ENCODE data around the gene CCDC187. TPM values are rescaled to one million over a fixed set of nuclear protein-coding genes. Genes with fewer than 3 reads are reported as not detected.

Gene CCDC187
- polyA plus RNA-seq, 1 donor, result 0.04 TPM

- DNase-seq, result no peak
Measured at GRCh38 chr9:136222906-136223285, 81.0 kb downstream of the CCDC187 start.

- no peak for DNase-seq
Measured at GRCh38 chr9:136222166-136222905, 81.6 kb downstream of the CCDC187 start.

GRCh38 chr9:136220017-136220729 lies 83.7 kb downstream of the CCDC187 start:
- DNase-seq, result no peak

DNA sequence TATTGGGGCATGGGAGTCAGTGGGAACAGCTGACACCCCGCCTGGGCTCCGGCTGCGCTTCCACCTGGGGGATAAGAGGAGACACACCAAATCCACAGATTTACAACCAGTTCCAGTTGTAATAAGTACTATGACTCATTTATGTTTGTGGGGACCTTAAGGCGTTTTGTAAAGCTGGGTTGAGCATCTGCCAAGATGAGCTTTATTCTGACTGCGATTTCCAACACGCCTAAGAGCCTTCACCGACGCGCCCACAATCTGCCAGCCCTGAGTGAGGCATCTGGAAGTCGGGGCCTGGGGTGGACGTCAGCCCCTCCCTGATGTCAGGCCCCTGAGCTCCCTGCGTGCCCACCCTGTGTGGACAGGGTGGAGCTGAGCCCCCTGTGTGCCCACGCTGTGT lies 84.6 kb downstream of the CCDC187 start:
- no peak for DNase-seq

GRCh38 chr9:136218673-136219072 lies 85.2 kb downstream of the CCDC187 start:
- DNase-seq, result no peak

DNA sequence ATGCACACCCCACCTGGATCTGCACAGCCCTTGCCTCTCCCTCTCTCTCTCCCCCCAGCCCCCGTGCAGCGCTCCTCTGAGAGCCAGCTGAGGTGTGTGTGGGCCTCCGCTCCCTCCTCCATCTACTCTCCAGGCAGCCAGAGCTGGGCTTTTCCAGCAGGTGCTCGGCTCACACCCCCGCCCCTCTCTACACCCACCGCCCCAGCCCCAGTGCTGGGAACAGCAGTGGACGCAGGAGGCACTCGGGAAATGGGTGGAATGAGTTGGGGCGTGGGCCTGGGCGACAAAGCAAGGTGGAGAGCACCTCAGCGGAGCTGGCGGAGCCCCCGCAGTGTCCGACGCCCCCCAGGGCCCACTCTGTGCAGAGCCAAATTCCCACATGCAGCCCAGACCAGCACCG lies 85.6 kb downstream of the CCDC187 start:
- DNase-seq, result no peak

DNA sequence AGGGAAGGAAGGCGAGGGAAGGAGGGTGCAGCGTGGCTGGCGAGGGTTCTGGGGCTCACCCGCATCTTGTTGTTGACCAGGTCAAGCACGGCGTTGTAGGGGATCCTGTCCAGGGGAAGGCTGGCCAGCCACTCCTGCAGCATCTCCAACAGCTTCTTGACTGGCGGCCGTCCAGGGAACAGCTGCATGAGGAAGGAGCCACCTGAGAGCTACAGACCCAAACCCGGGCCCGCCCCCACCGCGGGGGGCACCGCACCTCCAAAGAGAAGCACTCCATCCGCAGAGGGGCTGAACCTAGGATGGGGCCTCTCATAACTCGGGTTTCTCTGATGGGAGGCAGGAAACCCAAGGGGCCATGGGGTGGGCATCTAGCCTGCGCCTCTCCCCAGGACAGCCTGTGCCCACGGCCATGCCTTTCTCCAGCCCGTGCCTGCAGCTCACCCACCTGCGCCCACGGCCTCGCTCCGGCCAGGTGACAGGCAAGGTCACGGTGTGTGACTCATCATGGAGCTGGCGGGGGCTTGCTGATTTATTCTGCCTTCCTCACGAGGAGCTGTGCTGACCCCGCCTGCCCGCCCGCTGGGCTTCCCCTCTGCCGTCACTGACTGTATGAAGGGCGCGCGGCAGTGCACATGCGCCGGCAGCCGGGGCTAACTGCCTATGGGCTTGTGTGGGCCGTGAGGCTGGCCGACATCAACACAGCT lies 87.2 kb downstream of the CCDC187 start:
- no peak for DNase-seq

DNA sequence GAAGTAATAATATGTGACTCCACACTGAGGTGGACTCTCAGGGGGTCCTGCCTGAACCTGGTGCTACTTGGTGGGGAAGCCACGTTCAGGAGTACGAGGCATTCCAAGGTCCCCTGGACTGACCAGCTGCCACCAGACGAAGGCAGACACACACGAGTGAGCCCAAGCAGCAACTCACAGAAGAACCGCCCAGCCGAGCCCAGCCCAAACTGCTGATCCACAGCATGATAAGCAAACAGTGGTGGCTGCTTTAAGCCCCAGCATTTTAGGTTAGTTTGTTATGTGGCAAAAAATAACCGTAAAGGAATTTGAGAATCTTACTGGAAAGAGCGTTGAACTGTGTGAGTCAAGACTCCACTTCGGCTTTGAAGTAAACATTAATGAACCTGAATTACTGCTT lies 90.2 kb downstream of the CCDC187 start:
- no peak for DNase-seq

DNA sequence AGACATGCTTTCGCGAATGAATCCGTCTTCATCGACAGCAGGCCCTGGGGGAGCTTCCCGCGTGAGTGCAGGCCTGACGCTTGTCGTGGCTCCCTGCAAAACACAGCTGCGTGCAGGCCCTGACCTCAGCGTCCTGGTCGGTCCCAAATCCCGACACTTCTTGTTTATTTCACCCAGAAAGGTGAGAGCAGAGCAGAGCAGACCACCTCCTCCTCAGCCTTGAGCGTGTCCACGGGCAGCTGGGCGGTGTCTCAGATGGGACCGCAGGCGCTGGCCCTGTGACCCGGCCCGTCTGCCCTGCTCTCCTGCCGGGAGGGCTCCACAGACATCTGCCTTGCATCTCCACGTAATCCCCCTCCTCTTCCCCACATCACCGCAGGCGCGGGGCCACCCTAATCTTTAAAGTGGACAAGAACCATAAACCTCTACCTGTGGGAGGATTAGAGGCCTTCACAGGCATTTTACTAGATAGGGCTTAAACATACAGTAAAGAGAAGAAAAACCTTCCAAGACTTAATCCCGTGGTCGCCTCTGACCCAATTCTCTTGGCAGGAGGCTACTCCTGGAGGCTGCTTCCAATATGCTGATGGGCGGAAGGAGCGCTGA lies 91.4 kb downstream of the CCDC187 start:
- DNase-seq, result no peak

- no peak for DNase-seq
Measured at GRCh38 chr9:136211441-136212344, 92.2 kb downstream of the CCDC187 start.

- no peak for DNase-seq
Measured at GRCh38 chr9:136211006-136211405, 92.9 kb downstream of the CCDC187 start.

DNA sequence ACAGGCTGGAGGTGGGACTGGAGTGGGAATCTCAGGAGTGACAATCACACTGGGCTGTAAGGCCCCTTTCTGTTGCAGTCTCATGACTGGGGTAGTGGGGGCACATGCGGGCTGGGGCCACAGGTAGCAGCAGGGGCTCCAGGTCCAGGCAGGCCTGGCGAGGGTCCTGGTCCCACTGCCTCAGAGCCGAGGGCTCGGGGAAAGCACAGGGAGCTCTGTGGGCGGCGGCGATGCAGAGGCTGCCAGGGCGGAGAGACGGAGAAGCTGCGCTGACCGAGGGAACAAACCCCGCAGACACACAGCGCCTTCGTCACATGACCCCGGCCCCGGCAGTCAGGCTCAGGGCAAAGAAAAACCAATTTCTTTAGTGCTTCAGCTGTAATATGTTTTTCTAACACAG lies 93.6 kb downstream of the CCDC187 start:
- no peak for DNase-seq

GRCh38 chr9:136209786-136210185 lies 94.1 kb downstream of the CCDC187 start:
- no peak for DNase-seq

GRCh38 chr9:136209232-136209631 lies 94.7 kb downstream of the CCDC187 start:
- no peak for DNase-seq

- DNase-seq, result no peak
Measured at GRCh38 chr9:136208675-136209074, 95.2 kb downstream of the CCDC187 start.

DNA sequence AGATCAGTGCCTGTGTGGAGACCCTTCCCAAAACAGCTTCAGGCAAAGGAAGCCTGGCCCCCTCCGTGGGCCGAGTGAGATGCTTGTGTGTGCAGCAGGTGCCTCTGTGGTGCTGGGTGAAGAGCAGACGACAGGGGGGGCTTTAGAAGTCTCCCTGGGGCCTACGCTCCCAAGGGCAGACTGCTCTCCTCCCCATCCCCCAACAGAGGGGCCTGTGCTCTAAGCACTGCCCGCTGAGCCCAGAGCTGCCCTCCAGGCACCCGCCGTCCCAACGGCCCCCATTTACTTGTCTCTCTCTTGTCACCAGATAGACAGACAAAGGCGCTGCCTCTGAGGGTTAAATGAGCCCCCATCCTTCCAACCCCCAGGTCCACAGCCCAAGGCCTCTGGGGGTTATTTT lies 96.3 kb downstream of the CCDC187 start:
- DNase-seq, result no peak

- DNase-seq, result no peak
Measured at GRCh38 chr9:136206602-136207275, 97.2 kb downstream of the CCDC187 start.

DNA sequence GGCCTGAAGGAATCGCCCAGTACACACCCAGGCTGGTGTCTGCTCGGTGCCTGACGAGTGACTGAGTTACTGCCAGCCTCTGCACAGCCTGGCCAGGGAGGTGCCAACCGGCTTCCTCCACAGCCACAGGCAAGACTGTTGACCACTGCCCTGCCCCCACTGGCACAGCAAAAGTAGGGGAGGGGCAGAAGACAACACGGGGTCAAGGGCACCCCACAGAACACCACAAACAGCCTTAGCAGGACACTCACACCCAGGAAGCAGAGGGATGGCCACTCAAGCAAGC lies 98.2 kb downstream of the CCDC187 start:
- DNase-seq, result no peak

GRCh38 chr9:136204838-136205706 lies 98.8 kb downstream of the CCDC187 start, which contains the start of gene LHX3:
LHX3 (minus strand) TSS chr9:136205128; CDS start chr9:136205012, 116 bp downstream.
- DNase-seq, result peak; percentile 26

DNA sequence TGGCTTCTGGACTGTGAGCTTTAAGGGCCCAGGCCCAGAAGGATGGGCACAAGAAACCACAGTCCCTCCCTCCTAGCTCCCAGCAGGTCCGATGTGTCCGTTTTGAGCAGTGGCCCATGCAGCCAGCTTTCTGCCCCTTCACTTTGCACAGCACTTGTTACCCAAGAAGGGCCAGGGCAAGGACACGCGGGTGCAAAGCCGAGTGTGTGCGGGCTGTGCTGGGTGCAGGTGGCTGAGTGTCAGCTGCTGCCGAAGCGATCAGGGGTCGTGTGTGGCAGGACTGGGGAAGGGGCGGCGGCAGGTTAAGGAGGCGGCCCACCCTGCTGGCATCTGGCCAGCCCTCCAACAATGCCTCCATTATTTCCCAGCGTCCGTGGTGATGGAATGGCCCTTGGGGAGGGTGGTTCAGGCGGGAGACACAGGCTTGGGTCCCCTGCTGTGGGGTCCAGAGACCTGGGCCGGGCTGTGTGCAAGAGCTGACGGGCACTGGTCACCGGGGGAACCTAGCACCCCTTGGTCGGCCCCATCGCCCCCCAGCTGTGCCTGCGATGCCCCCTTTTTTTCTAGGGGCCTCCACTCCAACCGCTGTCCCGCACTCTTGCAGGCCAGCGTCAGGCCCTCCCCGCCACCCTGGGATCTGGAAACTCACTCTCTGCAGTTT lies 99.6 kb downstream of the CCDC187 start:
- no peak for DNase-seq

Measured in hindlimb muscle (tissue), 1 donor.